NB4 (cell line): ENCODE data around the gene NIFK.
A peak's percentile ranks its signal among the peaks of the same experiment; 100 is the strongest.

ENCODE experiments used
- DNase-seq: peaks from one replicate; pipeline ENCODE4 v3.0.0; 2010; ENCODE audit warnings: low read depth
- H3K4me3 ChIP-seq: one replicate; pipeline ENCODE4 v1.5.1; 2011; ENCODE audit warnings: mild to moderate bottlenecking, low read depth, low read length, moderate library complexity
- MYC ChIP-seq: IDR thresholded peaks from 2 replicates; pipeline ENCODE4 v1.6.1; 2011; ENCODE audit warnings: low read depth, low read length
- POLR2A ChIP-seq: IDR thresholded peaks from 2 replicates; pipeline ENCODE4 v1.6.1; 2011; ENCODE audit warnings: mild to moderate bottlenecking; ENCODE audit not compliant: insufficient read length; ENCODE audit errors: extremely low read depth
- TF ChIP-seq, protein P1 (sequence below): IDR thresholded peaks from 2 replicates; pipeline ENCODE4 v1.6.1; 2011; ENCODE audit warnings: low read depth, low read length
- TF ChIP-seq, protein P2 (sequence below): IDR thresholded peaks from one replicate; pipeline ENCODE4 v1.5.1; 2012; ENCODE audit warnings: low read depth, low read length

Gene NIFK

DNA sequence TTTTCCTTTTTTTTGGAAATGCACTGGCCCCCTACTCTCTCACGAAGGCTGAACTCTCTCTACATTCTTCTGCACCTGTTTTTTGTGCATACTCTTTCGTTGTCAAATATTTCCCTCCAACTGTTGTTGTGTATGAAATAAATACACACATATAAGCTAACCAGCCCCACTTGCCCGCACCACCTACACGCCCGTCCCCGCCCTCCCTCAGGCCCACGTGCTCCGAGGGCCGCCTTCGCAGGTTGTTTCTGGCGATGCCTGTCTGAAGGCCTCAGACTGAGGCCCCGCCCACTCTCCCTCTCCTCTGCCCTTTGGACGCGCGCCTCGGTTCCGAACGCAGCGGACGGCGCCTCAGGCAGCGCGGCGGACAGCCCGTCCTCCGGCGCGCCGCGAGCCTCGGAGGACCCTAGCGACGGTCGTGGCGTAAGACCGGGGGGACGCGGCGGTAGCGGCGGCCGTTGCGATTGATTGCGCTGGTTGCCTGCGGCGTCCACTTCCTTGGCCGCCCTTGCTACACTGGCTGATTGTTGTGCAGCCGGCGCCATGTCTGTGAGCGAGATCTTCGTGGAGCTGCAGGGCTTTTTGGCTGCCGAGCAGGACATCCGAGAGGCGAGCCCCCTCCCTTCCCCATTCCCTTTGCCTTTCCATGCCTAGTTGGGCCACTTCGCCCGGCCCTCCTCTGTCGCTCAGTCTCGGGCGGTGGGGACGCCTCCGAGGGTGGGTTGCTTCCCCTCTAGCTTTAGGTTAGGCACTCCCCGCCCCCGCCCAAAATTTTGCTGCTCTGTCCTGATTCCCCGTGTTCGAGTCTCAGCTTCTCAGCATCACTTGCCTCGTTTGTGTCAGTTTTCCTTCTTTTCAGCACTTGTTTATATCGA lies 18.8 kb upstream of the NIFK start, which contains the start of gene TSN:
Gene TSN, plus strand, starts transcription at position 415 of the 875 bp plus-strand sequence. Its CDS starts 129 bp downstream, at position 544.
- TF ChIP-seq, protein P1, sequence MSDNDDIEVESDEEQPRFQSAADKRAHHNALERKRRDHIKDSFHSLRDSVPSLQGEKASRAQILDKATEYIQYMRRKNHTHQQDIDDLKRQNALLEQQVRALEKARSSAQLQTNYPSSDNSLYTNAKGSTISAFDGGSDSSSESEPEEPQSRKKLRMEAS: peak; percentile 99
- TF ChIP-seq, protein P2, sequence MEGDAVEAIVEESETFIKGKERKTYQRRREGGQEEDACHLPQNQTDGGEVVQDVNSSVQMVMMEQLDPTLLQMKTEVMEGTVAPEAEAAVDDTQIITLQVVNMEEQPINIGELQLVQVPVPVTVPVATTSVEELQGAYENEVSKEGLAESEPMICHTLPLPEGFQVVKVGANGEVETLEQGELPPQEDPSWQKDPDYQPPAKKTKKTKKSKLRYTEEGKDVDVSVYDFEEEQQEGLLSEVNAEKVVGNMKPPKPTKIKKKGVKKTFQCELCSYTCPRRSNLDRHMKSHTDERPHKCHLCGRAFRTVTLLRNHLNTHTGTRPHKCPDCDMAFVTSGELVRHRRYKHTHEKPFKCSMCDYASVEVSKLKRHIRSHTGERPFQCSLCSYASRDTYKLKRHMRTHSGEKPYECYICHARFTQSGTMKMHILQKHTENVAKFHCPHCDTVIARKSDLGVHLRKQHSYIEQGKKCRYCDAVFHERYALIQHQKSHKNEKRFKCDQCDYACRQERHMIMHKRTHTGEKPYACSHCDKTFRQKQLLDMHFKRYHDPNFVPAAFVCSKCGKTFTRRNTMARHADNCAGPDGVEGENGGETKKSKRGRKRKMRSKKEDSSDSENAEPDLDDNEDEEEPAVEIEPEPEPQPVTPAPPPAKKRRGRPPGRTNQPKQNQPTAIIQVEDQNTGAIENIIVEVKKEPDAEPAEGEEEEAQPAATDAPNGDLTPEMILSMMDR: no peak
- TF ChIP-seq POLR2A (peak; percentile 79), MYC (peak; percentile 94)
- peak within 1 kb of the TSS; percentile 99 for H3K4me3 ChIP-seq
- peak; percentile 99 for DNase-seq

DNA sequence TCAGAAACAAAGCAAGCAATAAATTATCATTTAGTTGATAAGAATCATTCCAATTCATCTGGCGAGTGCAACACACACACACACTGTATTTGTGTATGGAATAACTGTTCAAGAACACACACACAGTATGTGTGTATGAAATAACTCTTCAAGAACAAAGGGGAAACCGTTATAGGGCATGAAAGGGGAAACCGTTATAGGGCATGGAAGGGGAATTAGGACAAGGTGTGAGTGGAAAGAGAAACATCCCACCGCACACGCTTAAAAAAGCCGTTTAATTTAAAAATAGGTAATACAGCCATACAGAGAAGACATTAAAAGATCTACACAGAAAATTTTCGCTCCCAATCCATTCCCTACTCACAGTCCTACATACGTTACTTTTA lies 18.2 kb upstream of the NIFK start:
- TF ChIP-seq, protein P2: no peak
- TF ChIP-seq, protein P1: no peak
- DNase-seq: peak; percentile 42
- peak overlapping the region; percentile 99 for H3K4me3 ChIP-seq

DNA sequence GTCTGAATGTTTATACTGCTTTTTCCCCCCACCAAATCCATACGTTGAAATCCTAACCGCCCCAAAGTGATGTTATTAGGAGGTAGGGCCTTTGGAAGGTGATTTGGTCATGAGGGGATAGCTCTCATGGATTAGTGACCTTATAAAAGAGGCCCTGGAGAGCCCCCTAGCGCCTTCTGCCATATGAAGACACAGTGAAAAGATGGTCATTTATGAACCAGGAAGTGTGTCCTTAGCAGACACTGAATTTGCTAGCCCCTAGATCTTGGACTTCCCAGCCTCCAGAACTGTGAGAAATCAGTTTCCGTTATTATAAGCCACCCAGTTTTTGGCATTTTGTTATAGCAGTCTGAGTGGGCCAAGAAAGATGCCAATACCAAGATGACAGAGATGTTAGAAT lies 11.5 kb upstream of the NIFK start:
- no peak overlapping the region for H3K4me3 ChIP-seq
- TF ChIP-seq, protein P1: no peak
- TF ChIP-seq, protein P2: peak; percentile 49
- TF ChIP-seq POLR2A (no peak), MYC (no peak)
- peak; percentile 76 for DNase-seq

DNA sequence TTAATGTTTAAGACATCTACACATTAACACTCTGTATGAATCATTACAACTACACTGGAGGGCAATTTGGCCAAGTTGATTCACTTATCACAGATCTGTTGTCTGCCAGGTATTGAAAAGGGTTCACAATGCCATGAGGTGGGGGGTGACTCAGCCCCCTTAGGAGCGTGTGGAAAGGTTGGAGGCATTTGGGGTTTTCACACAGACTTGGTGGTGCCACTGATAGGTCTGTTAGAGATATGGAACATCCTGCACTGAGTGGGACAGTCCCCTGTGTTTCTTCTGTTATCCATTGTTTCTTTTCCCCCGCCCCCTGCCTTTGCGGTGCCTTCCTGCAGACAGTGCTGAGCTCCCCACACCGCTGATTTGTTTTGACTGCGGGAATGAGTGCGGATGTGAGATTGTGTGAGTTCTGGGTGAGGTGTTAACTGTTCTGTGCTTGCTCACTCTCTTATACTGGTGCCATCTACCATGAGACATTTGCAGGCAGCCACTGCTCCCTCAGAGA lies 9.4 kb upstream of the NIFK start:
- TF ChIP-seq MYC (no peak), POLR2A (no peak)
- TF ChIP-seq, protein P2: no peak
- TF ChIP-seq, protein P1: no peak
- no peak overlapping the region for H3K4me3 ChIP-seq
- DNase-seq: no peak

DNA sequence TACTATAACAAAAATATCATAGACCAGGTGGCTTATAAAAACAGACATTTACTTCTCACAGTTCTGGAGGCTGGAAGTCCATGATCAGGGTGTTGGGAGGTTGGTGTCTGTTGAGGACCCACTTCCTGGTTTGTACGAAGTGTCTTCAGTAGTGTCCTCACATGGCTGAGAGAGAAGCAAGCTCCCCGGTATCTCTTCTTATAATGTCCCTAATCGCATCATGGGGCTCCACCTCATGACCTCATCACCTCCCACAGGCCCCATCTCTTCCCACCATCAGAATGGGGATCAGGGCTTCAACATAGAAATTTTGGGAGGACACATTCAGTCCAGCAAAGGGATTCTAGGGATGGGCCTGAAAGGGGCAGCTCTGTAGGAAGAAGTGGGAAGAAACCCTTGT lies 4.8 kb upstream of the NIFK start:
- TF ChIP-seq POLR2A: no peak
- TF ChIP-seq, protein P2: no peak
- TF ChIP-seq, protein P1: no peak
- no peak for TF ChIP-seq MYC
- H3K4me3 ChIP-seq: no peak overlapping the region
- DNase-seq: no peak
